M059J (cell line): ENCODE measurements around the gene HOXC13. TPM values are rescaled to one million over a fixed set of nuclear protein-coding genes. Genes with fewer than 3 reads are reported as not detected.

Experiments
- DNase-seq: peaks from one replicate; pipeline ENCODE4 v3.0.0-alpha.2; 2012; ENCODE audit warnings: low read depth
- total RNA-seq: library from RNA; depleted of rRNA; stranded (reverse); fragments of >200 nt; shearing (Covaris generic); gene quantifications from 2 replicates; pipeline ENCODE4 v1.2.3, GENCODE V29; 2014

HOXC13 gene
- total RNA-seq, 1 experiment from 2014 or later, result 27.8 TPM

GRCh38 chr12:53939141-53940108 lies 794 bp downstream of the HOXC13 start:
- peak; percentile 56 for DNase-seq

- DNase-seq, result peak; percentile 31
Measured at GRCh38 chr12:53940443-53941014, 1.9 kb downstream of the HOXC13 start.

- DNase-seq, result no peak
Measured at GRCh38 chr12:53941187-53941586, 2.6 kb downstream of the HOXC13 start.

- DNase-seq, result peak; percentile 75
Measured at GRCh38 chr12:53941750-53942149, 3.1 kb downstream of the HOXC13 start.

- DNase-seq, result no peak
Measured at GRCh38 chr12:53942467-53942997, 3.9 kb downstream of the HOXC13 start.

GRCh38 chr12:53944209-53944608 lies 5.6 kb downstream of the HOXC13 start:
- DNase-seq, result no peak

GRCh38 chr12:53944907-53945847 lies 6.5 kb downstream of the HOXC13 start:
- DNase-seq, result no peak

- DNase-seq, result no peak
Measured at GRCh38 chr12:53947743-53948142, 9.1 kb downstream of the HOXC13 start.

- peak; percentile 54 for DNase-seq
Measured at GRCh38 chr12:53948650-53949593, 10.3 kb downstream of the HOXC13 start.

- DNase-seq, result no peak
Measured at GRCh38 chr12:53949631-53950436, 11.2 kb downstream of the HOXC13 start.

GRCh38 chr12:53950437-53950773 lies 11.8 kb downstream of the HOXC13 start:
- no peak for DNase-seq

GRCh38 chr12:53950789-53951576 lies 12.4 kb downstream of the HOXC13 start:
- no peak for DNase-seq

GRCh38 chr12:53951577-53952334 lies 13.1 kb downstream of the HOXC13 start:
- DNase-seq, result no peak

GRCh38 chr12:53952335-53952694 lies 13.7 kb downstream of the HOXC13 start:
- no peak for DNase-seq

GRCh38 chr12:53952871-53953734 lies 14.5 kb downstream of the HOXC13 start:
- DNase-seq, result peak; percentile 49

GRCh38 chr12:53953831-53954693 lies 15.4 kb downstream of the HOXC13 start:
- no peak for DNase-seq
